HFF-Myc (cell line): ENCODE results near the gene INTS11.

Experiments used
- DNase-seq: peaks from one replicate; pipeline ENCODE4 v3.0.0-alpha.2; 2011; ENCODE audit warnings: low read depth; ENCODE audit errors: extremely low read depth
- H3K4me3 ChIP-seq: replicated peaks from 2 replicates; pipeline ENCODE4 v1.5.1; 2011; ENCODE audit warnings: low read depth, mild to moderate bottlenecking, control low read depth, low read length
- CTCF ChIP-seq: IDR thresholded peaks from 2 replicates; pipeline ENCODE4 v1.5.1; 2012; ENCODE audit warnings: mild to moderate bottlenecking, low read depth, low read length, control low read depth; ENCODE audit errors: missing control alignments

The INTS11 gene

GRCh38 chr1:1328254-1328653 lies 3.8 kb upstream of the INTS11 start:
- no peak overlapping the region for H3K4me3 ChIP-seq
- no peak for DNase-seq
- no peak for TF ChIP-seq CTCF

- DNase-seq: no peak
- TF ChIP-seq CTCF: no peak
- H3K4me3 ChIP-seq: no peak overlapping the region
Measured at GRCh38 chr1:1327291-1327690, 2.8 kb upstream of the INTS11 start.

GRCh38 chr1:1326075-1326605 lies 1.7 kb upstream of the INTS11 start:
- peak overlapping the region; percentile 89 for H3K4me3 ChIP-seq
- no peak for DNase-seq
- no peak for TF ChIP-seq CTCF

GRCh38 chr1:1325288-1326074 lies 1.0 kb upstream of the INTS11 start:
- H3K4me3 ChIP-seq: peak overlapping the region; percentile 89
- no peak for DNase-seq
- no peak for TF ChIP-seq CTCF

GRCh38 chr1:1324084-1324523 lies 356 bp downstream of the INTS11 start:
- no peak for DNase-seq
- H3K4me3 ChIP-seq: peak overlapping the region; percentile 89
- no peak for TF ChIP-seq CTCF

- peak overlapping the region; percentile 37 for H3K4me3 ChIP-seq
- no peak for DNase-seq
- no peak for TF ChIP-seq CTCF
Measured at GRCh38 chr1:1322952-1323351, 1.5 kb downstream of the INTS11 start.
